ENCODE measurements around the gene YIPF1. TPM values are rescaled to one million over a fixed set of nuclear protein-coding genes. Genes with fewer than 3 reads are reported as not detected.

YIPF1 gene
- total RNA-seq, 4 donors from 2014 or later = 17.8 to 31.2 (median 24.4) TPM

DNA sequence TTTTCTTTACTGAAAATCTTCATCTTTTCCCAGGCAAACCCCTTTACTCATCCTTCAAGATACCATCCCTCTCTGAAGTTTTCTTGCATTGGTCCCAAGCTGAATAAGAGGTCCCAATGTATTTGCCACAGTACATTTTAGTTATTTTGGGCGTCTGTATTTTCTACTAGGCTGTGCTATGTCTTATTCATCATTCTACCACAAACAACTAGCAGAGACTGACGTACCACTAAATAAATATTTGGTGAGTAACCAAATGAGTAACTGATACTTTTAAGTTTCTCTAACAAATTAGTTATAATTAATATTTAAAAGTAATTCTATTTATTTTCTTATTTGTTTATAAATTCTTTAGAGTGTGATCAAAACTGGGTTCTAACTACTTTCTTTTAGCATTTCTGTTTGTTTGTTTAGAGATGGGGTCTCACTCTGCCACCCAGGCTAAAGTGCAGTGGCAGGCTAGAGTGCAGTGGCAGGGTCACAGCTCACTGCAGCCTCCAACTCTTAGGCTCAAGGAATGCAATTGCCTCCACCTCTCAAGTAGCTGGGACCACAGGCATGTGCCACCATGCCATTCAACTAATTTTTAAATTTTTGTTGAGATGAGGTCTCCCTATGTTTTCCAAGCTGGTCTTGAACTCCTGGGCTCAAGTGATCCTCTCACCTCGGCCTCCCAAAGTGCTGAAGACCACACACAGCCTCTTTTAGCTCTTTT, 84.6 kb downstream of the YIPF1 start:
- H3K27me3 ChIP-seq = no peaks in the 10 kb centered on the region
- no peaks in the 10 kb centered on the region for H3K4me1 ChIP-seq
- no peaks in the 10 kb centered on the region for H3K9me3 ChIP-seq
- WGBS, 2 donors = 95 to 97% methylated on average over 3 of the region's 3 CpGs
- no peak overlapping the region for H3K27ac ChIP-seq
- DNase-seq (ENCODE audit: low spot score in 2 of 2) = no peak
- H3K4me3 ChIP-seq = no peak overlapping the region
- TF ChIP-seq POLR2A (IDR thresholded peaks at IDR 0.05) = no peak
- TF ChIP-seq, protein P1, sequence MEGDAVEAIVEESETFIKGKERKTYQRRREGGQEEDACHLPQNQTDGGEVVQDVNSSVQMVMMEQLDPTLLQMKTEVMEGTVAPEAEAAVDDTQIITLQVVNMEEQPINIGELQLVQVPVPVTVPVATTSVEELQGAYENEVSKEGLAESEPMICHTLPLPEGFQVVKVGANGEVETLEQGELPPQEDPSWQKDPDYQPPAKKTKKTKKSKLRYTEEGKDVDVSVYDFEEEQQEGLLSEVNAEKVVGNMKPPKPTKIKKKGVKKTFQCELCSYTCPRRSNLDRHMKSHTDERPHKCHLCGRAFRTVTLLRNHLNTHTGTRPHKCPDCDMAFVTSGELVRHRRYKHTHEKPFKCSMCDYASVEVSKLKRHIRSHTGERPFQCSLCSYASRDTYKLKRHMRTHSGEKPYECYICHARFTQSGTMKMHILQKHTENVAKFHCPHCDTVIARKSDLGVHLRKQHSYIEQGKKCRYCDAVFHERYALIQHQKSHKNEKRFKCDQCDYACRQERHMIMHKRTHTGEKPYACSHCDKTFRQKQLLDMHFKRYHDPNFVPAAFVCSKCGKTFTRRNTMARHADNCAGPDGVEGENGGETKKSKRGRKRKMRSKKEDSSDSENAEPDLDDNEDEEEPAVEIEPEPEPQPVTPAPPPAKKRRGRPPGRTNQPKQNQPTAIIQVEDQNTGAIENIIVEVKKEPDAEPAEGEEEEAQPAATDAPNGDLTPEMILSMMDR (IDR thresholded peaks at IDR 0.05) = no peak
- TF ChIP-seq EP300 (IDR thresholded peaks at IDR 0.05) = no peak
- H3K36me3 ChIP-seq = peaks cover 0 to 63% (median 6%) of the 10 kb centered on the region in 3 donors

- H3K9me3 ChIP-seq = no peaks in the 10 kb centered on the region
- H3K4me3 ChIP-seq = no peak overlapping the region
- no peak for DNase-seq (ENCODE audit: low spot score in 2 of 2)
- WGBS, 2 donors = 94 to 95% methylated on average over 7 of the region's 7 CpGs
- no peaks in the 10 kb centered on the region for H3K4me1 ChIP-seq
- peaks cover 0 to 61% (median 6%) of the 10 kb centered on the region in 3 donors for H3K36me3 ChIP-seq
- H3K27ac ChIP-seq = no peak overlapping the region
- TF ChIP-seq, protein P1 (IDR thresholded peaks at IDR 0.05) = no peak
- H3K27me3 ChIP-seq = no peaks in the 10 kb centered on the region
Measured at GRCh38 chr1:53804181-53804580, 85.4 kb downstream of the YIPF1 start.

Small RNA genes within 50 kb of the gene (small RNA-seq; reads per million reads assigned to genes)
- not detected for gene AL049745.1

Other genes starting within 250 kb of the YIPF1 start
- 1 to 10 TPM in 1 of 4 donors, under 1 TPM in 3; 0.59 to 3.9 (median 0.75) TPM for gene GLIS1, start 150.6 kb downstream of the YIPF1 start, total RNA-seq
- 10 to 100 TPM in 3 of 4 donors, 1 to 10 TPM in 1; 8.0 to 13.5 (median 11.5) TPM for gene NDC1, start 51.5 kb downstream of the YIPF1 start, total RNA-seq
- gene DIO1, start 4.4 kb upstream of the YIPF1 start, total RNA-seq = not detected
- 10 to 100 TPM; 15.5 to 39.9 (median 26.8) TPM for gene IFT25, start 55.9 kb upstream of the YIPF1 start, total RNA-seq
- gene LRRC42, start 56.6 kb upstream of the YIPF1 start, total RNA-seq = 10 to 100 TPM; 26.1 to 29.5 (median 26.8) TPM
- not detected for gene LDLRAD1, start 128.4 kb upstream of the YIPF1 start, total RNA-seq
- 100 to 1,000 TPM; 145 to 304 (median 189) TPM for gene TMEM59, start 163.4 kb upstream of the YIPF1 start, total RNA-seq
- 1 to 10 TPM; 3.0 to 9.0 (median 5.5) TPM for gene TCEANC2, start 163.8 kb upstream of the YIPF1 start, total RNA-seq

Measured in tibial nerve (tissue), 4 donors.